Peyer's patch (tissue), 4 donors: ENCODE data around the gene ZNF580. TPM values are rescaled to one million over a fixed set of nuclear protein-coding genes. Genes with fewer than 3 reads are reported as not detected.

Experiments
- DNase-seq, 3 donors: peaks; one replicate each; pipeline ENCODE4 v3.0.0-alpha.2; 2017 to 2019
- H3K27ac ChIP-seq, 4 donors: fragments of 200-600 bp; sonication (generic); one replicate each; pipeline ENCODE4 v1.5.1; 2016 to 2019
- H3K27me3 ChIP-seq, 2 donors: fragments of 200-600 bp; sonication (generic); one replicate each; pipeline ENCODE4 v1.5.1; 2019
- H3K36me3 ChIP-seq, 3 donors: fragments of 200-600 bp; sonication (generic); one replicate each; pipeline ENCODE4 v1.5.1; 2016 to 2019
- H3K4me1 ChIP-seq, 4 donors: fragments of 200-600 bp; sonication (generic); one replicate each; pipeline ENCODE4 v1.5.1; 2016 to 2019
- H3K4me3 ChIP-seq, 4 donors: fragments of 200-600 bp; sonication (generic); 1 replicate in 3 of 4; 2 replicates in 1 of 4; pipeline ENCODE4 v1.5.1; 2016 to 2019; ENCODE audit warnings: mild to moderate bottlenecking in 1 of 4
- H3K9me3 ChIP-seq, 4 donors: fragments of 200-600 bp; sonication (generic); one replicate each; pipeline ENCODE4 v1.5.1; 2016 to 2019; ENCODE audit warnings: mild to moderate bottlenecking in 1 of 4
- POLR2A ChIP-seq, 2 donors: fragments of 450-650 bp; IDR thresholded peaks; one replicate each; pipeline ENCODE4 v1.5.1; 2017; ENCODE audit warnings: antibody characterized with exemption in 2 of 2, mild to moderate bottlenecking in 2 of 2, moderate library complexity in 2 of 2
- total RNA-seq, 4 donors: library from RNA; depleted of rRNA; stranded (reverse); fragments of >200 nt; gene quantifications; one replicate each; pipeline ENCODE4 v1.1.0, GENCODE V29; 2016
- TF ChIP-seq, protein P1 (sequence below), 6 experiments: fragments of 450-650 bp in 4 of 6; fragments of 200-600 bp in 2 of 6; sonication (generic) in 1 of 6; IDR thresholded peaks; one replicate each; pipeline ENCODE4 v1.5.1; 2017 to 2019; ENCODE audit warnings: antibody characterized with exemption in 6 of 6, mild to moderate bottlenecking in 3 of 6, moderate library complexity in 1 of 6

The ZNF580 gene
- total RNA-seq, 4 donors from 2014 or later, result 12.3 to 38.4 (median 25.2) TPM

DNA sequence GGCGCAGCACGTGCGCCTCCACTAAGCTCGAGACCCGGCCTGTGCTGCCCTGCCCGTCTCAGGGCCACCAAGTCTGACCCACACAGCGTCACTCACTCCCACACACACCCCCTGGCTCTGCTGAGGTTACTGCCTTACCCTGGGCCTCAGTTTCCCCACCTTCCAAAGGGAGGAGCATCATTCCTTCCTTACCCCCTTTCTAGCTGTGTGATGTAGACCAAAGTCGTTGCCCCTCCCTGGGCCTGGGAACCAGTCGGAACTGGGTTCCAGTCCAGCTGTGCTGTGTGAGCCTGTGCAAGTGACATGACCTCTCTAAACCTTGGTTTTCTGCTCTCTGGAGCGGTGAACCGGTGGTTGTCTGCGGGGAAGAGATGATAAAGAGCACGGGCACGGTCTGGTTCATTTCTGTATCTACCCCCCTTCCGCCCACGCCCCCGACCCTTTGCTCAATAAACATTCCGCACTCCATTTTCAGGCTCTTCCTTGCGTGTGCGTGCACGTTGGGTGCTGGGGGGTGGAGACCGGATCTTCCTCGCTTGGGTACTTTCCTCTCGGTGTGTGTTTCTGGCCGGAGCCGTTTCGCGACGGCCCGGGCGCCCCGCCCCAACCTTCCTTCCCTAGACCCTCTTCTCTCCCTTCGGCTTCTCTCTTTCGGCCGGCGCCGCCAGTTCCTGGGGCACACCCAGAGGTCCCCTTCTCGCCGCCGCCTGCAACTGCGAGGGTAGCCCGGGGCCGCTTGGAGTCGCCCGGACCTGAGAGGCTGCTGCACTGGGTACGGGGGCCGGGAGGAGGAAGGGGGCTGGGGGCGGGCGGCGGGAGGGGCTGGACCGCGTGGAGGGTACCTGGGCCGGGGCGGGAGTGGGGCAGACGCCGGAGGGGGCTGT is 2.4 kb downstream of the ZNF580 start, which contains the start of gene ZNF581:
Gene ZNF581, plus strand, starts transcription at position 647 of the 884 bp plus-strand sequence. CDS start 923 bp downstream, outside the sequence.
- DNase-seq, result peak; percentile 77 to 90 (median 83)
- H3K27ac ChIP-seq, result peak within 1 kb of the TSS; percentile 84 to 97 (median 88)
- TF ChIP-seq, protein P1, sequence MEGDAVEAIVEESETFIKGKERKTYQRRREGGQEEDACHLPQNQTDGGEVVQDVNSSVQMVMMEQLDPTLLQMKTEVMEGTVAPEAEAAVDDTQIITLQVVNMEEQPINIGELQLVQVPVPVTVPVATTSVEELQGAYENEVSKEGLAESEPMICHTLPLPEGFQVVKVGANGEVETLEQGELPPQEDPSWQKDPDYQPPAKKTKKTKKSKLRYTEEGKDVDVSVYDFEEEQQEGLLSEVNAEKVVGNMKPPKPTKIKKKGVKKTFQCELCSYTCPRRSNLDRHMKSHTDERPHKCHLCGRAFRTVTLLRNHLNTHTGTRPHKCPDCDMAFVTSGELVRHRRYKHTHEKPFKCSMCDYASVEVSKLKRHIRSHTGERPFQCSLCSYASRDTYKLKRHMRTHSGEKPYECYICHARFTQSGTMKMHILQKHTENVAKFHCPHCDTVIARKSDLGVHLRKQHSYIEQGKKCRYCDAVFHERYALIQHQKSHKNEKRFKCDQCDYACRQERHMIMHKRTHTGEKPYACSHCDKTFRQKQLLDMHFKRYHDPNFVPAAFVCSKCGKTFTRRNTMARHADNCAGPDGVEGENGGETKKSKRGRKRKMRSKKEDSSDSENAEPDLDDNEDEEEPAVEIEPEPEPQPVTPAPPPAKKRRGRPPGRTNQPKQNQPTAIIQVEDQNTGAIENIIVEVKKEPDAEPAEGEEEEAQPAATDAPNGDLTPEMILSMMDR (IDR thresholded peaks at IDR 0.05), result no peak
- peak in 1 of 2 donors; percentile 10 for TF ChIP-seq POLR2A (IDR thresholded peaks at IDR 0.05)
- H3K4me1 ChIP-seq, result peaks cover 3 to 58% (median 20%) of the 10 kb centered on the region in 4 donors
- H3K36me3 ChIP-seq, result peaks cover 0 to 13% (median 0%) of the 10 kb centered on the region in 3 donors
- H3K9me3 ChIP-seq, result no peaks in the 10 kb centered on the region
- no peaks in the 10 kb centered on the region for H3K27me3 ChIP-seq
- peak within 1 kb of the TSS; percentile 85 to 92 (median 88) for H3K4me3 ChIP-seq

DNA sequence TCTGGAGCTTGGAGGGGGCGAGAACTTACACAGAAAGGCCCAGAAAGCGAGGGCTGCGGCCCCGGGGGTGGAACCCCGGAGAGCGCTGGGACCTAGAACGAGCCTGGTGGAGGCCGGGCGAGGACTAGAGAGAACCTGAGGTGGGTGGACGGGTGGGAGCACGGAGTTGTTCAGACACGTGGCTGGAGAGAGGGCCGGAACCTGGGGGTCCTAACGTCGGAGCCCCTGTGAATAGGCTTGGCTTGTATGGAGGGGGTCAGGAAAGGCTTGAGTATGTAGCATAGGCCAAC is 3.0 kb downstream of the ZNF580 start:
- Histone ChIP-seq H3K27me3 (no peaks in the 10 kb centered on the region), H3K4me3 (peak overlapping the region; percentile 85 to 92 (median 88)), H3K9me3 (no peaks in the 10 kb centered on the region), H3K4me1 (peaks cover 3 to 62% (median 24%) of the 10 kb centered on the region in 4 donors), H3K36me3 (peaks cover 0 to 10% (median 0%) of the 10 kb centered on the region in 3 donors), H3K27ac (peak overlapping the region; percentile 84 to 97 (median 88))
- peak in 1 of 3 donors; percentile 55 for DNase-seq
- TF ChIP-seq POLR2A (IDR thresholded peaks at IDR 0.05), result no peak
- TF ChIP-seq, protein P1 (IDR thresholded peaks at IDR 0.05), result no peak

DNA sequence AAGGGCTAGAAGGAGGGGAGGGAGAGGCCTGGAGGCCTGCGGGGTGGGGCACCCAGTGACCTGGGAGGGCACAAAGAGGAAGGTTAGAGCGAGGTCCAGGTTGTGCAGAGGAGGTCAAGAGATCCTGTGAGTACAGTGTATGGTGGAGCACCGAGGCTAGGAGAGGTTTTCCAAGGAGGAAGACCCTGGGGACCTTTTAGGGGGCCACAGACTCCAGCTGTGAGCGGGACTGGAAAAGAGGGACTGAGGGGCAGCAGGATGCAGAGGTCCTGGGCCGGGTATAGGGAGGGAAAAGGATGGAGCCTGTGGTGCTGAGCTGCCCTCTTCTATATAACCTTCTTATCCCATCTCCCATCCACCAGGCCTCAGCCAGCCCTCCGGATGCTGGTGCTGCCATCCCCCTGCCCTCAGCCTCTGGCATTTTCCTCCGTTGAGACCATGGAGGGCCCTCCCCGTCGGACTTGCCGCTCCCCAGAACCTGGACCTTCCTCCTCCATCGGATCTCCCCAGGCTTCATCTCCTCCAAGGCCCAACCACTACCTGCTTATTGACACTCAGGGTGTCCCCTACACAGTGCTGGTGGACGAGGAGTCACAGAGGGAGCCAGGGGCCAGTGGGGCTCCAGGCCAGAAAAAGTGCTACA is 3.5 kb downstream of the ZNF580 start:
- Histone ChIP-seq H3K27me3 (no peaks in the 10 kb centered on the region), H3K4me3 (peak overlapping the region; percentile 85 to 92 (median 88)), H3K9me3 (no peaks in the 10 kb centered on the region), H3K27ac (peak overlapping the region; percentile 84 to 97 (median 88)), H3K4me1 (peaks cover 3 to 66% (median 29%) of the 10 kb centered on the region in 4 donors), H3K36me3 (peaks cover 0 to 10% (median 0%) of the 10 kb centered on the region in 3 donors)
- no peak for DNase-seq
- TF ChIP-seq, protein P1 (IDR thresholded peaks at IDR 0.05), result no peak
- no peak for TF ChIP-seq POLR2A (IDR thresholded peaks at IDR 0.05)

DNA sequence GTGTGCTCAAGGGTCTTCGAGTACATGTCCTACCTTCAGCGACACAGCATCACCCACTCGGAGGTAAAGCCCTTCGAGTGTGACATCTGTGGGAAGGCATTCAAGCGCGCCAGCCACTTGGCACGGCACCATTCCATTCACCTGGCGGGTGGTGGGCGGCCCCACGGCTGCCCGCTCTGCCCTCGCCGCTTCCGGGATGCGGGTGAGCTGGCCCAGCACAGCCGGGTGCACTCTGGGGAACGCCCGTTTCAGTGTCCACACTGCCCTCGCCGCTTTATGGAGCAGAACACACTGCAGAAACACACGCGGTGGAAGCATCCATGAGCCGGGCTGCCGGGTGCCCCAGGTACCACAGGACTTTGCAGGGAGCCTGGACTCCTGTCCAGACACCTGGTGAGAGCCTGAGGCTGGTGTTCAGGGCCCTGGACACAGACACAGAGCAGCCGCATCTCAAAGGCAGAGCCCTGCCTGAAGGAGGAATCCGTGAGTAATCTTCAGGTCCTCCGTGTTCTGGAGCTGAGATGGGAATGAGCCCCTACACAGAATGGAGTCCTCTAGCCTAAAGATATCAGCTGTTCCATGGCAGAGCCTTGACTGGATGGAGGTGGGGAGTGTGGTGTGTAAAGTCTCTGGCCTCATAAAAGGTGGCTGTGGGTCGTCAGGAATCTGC is 4.2 kb downstream of the ZNF580 start:
- H3K9me3 ChIP-seq, result no peaks in the 10 kb centered on the region
- no peaks in the 10 kb centered on the region for H3K27me3 ChIP-seq
- H3K4me3 ChIP-seq, result peak overlapping the region in 1 of 4 donors; percentile 92
- H3K4me1 ChIP-seq, result peaks cover 3 to 60% (median 30%) of the 10 kb centered on the region in 4 donors
- no peak for TF ChIP-seq POLR2A (IDR thresholded peaks at IDR 0.05)
- TF ChIP-seq, protein P1 (IDR thresholded peaks at IDR 0.05), result no peak
- peak in 1 of 3 donors; percentile 40 for DNase-seq
- peaks cover 0 to 10% (median 0%) of the 10 kb centered on the region in 3 donors for H3K36me3 ChIP-seq
- peak overlapping the region in 1 of 4 donors; percentile 97 for H3K27ac ChIP-seq

DNA sequence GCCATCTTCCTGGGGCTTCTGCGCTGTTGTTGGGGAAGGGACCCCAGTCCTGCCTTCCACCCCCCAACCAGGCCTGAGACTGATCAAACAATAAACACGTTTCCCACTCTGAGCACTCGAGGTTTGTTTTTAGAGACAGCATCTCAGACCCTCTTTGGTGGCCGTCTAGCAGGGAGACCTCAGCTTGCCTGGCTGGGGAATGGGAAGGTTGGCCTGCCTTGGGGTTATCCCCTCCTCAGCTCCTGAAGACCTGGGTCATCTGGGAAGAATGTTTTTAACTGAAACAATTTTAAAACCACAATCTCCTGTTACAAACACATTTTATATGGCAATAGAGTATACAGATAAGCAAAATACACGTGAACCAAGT is 4.7 kb downstream of the ZNF580 start:
- DNase-seq, result no peak
- Histone ChIP-seq H3K9me3 (no peaks in the 10 kb centered on the region), H3K27me3 (no peaks in the 10 kb centered on the region), H3K4me3 (no peak overlapping the region), H3K36me3 (peaks cover 0 to 10% (median 0%) of the 10 kb centered on the region in 3 donors), H3K27ac (peak overlapping the region in 1 of 4 donors; percentile 97), H3K4me1 (peaks cover 3 to 55% (median 28%) of the 10 kb centered on the region in 4 donors)
- TF ChIP-seq, protein P1 (IDR thresholded peaks at IDR 0.05), result no peak
- no peak for TF ChIP-seq POLR2A (IDR thresholded peaks at IDR 0.05)
